Activated CD4-positive, alpha-beta T cell treated with anti-CD3 and anti-CD28 coated beads, Interleukin-2, amount 10 ng/mL, durations not matched to agents 24 days and 14 days (primary cell): Measurements from ENCODE around the gene TGFBR2. TPM values are rescaled to one million over a fixed set of nuclear protein-coding genes. Genes with fewer than 3 reads are reported as not detected.

Experiments
- DNase-seq: peaks from one replicate; pipeline ENCODE4 v3.0.0; 2022
- H3K27ac Mint-ChIP-seq: one replicate; pipeline ENCODE4 v1.8.0; 2022; ENCODE audit warnings: mild to moderate bottlenecking, mixed read lengths
- H3K27me3 Mint-ChIP-seq: one replicate; pipeline ENCODE4 v1.8.0; 2022; ENCODE audit warnings: mixed read lengths
- H3K36me3 Mint-ChIP-seq: one replicate; pipeline ENCODE4 v1.8.0; 2022; ENCODE audit warnings: low read depth, mild to moderate bottlenecking, mixed read lengths
- H3K4me1 Mint-ChIP-seq: one replicate; pipeline ENCODE4 v1.8.0; 2021; ENCODE audit warnings: mixed read lengths
- H3K4me3 Mint-ChIP-seq: one replicate; pipeline ENCODE4 v1.8.0; 2022; ENCODE audit warnings: mild to moderate bottlenecking, moderate library complexity, mixed read lengths
- H3K9me3 Mint-ChIP-seq: one replicate; pipeline ENCODE4 v1.8.0; 2021; ENCODE audit warnings: mixed read lengths
- intact Hi-C: fragments of 100-400 bp; cut with micrococcal nuclease; formaldehyde crosslinking; loops from one replicate; pipeline ENCODE4 v1.15.1; 2023
- total RNA-seq: library from RNA; stranded (reverse); gene quantifications from 2 replicates; pipeline ENCODE4 v1.2.3, GENCODE V29; 2022

Gene TGFBR2
- total RNA-seq, 1 donor from 2014 or later: 47.6 TPM

DNA sequence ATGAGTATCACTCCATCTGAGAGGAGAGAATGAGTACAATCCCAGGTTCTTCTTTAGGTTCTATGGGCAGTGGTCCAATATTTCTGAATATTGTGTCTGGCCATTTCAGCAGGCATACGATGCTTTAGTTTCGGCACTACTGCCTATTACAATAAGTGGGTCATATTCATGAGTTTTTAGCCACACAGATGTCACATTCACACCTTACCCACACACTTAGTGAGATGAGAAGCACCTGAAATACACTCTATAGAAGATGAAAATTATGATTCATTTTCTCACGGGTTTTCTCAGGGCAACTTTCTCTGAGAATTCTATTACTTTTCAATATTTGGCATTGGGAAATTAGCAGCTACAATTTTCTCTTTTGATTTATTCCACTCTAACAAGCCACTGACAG, 132.2 kb downstream of the TGFBR2 start:
- Mint-ChIP-seq H3K4me1 (peaks cover 24% of the 10 kb centered on the region), H3K36me3 (no peaks in the 10 kb centered on the region), H3K27me3 (no peaks in the 10 kb centered on the region), H3K4me3 (no peak overlapping the region), H3K27ac (no peak overlapping the region), H3K9me3 (peaks cover 6% of the 10 kb centered on the region)
- DNase-seq: no peak
- intact Hi-C loops: no loop called here

DNA sequence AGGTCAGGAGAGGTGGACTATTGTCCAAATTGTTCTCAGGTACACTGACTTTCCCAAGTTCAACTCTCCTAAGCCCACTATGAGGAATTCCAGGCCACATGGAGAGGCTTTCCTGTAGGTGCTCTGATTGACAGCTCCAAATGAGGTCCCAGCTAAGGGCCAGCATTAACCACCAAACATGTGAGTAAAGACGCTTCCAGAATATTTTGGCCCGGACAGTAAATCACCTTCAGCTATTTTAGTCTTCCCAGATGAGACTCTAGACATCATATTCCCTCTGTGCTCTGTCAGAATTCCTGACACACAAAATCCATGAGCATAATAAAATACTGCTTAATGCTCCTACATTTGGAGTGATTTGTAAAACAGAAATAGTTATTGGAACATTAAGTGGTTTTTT, 135.5 kb downstream of the TGFBR2 start:
- Mint-ChIP-seq H3K4me1 (peaks cover 20% of the 10 kb centered on the region), H3K4me3 (no peak overlapping the region), H3K36me3 (no peaks in the 10 kb centered on the region), H3K27me3 (no peaks in the 10 kb centered on the region), H3K9me3 (no peaks in the 10 kb centered on the region), H3K27ac (no peak overlapping the region)
- DNase-seq: no peak
- intact Hi-C loops: no loop called here

DNA sequence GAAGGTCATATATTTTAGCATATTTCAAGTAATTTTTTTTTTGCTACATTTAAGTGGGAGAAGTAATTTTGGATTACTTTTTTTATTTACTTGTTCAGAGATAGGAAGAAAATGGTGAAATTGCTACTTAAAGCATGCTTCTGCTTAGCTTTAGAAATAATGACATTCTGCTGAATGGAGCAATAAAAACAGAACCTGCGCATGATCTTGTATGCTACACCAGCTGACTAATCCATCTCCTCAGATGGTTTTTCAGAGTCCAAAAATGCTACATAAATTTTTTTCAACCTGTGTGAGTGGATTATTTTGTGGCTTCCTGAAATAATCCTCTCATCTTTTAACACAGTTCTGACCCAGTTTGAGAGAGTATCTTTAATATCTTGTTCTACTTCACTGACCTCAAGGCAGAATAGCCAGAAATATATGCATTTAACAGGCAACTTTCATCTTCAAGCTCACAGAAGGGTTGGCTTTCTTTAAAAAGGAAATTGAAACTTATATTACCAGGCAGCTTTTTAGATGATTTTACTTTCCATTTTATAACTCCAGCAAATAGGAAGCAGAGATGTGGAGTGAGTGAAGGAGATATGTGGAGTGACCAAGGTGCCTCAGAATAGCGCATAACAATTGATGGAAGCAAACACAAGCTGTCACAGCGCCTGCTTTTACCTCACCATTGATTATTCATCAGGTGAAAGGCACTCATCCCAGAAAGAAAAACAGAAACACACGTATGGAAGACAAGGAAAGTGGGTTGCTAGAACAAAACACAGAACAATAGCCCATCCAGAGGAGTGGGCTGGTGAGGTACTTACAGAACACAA, 136.6 kb downstream of the TGFBR2 start:
- intact Hi-C loops: no loop called here
- H3K9me3 Mint-ChIP-seq: no peaks in the 10 kb centered on the region
- no peaks in the 10 kb centered on the region for H3K27me3 Mint-ChIP-seq
- no peak for DNase-seq
- H3K36me3 Mint-ChIP-seq: no peaks in the 10 kb centered on the region
- H3K27ac Mint-ChIP-seq: peak overlapping the region; percentile 17
- peaks cover 20% of the 10 kb centered on the region for H3K4me1 Mint-ChIP-seq
- H3K4me3 Mint-ChIP-seq: peak overlapping the region; percentile 27
